ENCODE data around the gene MRPL43.

GRCh38 chr10:101021239-101021638 lies 33.9 kb upstream of the MRPL43 start:
- TF ChIP-seq EZH2 (IDR thresholded peaks at IDR 0.05; ENCODE audit: insufficient read depth, poor library complexity, severe bottlenecking) (no peak), EZH2phosphoT487 (IDR thresholded peaks at IDR 0.05; ENCODE audit: insufficient read depth, low read depth) (no peak)
